GM12801 (cell line): Measurements from ENCODE around the gene USP16.

ENCODE experiments used
- CTCF ChIP-seq: IDR thresholded peaks from one replicate; pipeline ENCODE4 v1.5.1; 2011; ENCODE audit warnings: control low read depth; ENCODE audit not compliant: insufficient read length; ENCODE audit errors: extremely low read depth

USP16 gene

GRCh38 chr21:29024474-29025327 is at the start of gene USP16:
TSS of gene USP16 (plus strand) at chr21:29024668. CDS start at chr21:29027914, 3,246 bp downstream.
- TF ChIP-seq CTCF = no peak

GRCh38 chr21:28975397-28975796 is 49.1 kb upstream of the USP16 start:
- TF ChIP-seq CTCF = no peak

GRCh38 chr21:28979092-28979491 is 45.4 kb upstream of the USP16 start:
- TF ChIP-seq CTCF = no peak

GRCh38 chr21:28982637-28983036 is 41.8 kb upstream of the USP16 start:
- TF ChIP-seq CTCF = no peak

GRCh38 chr21:28986677-28987076 is 37.8 kb upstream of the USP16 start:
- no peak for TF ChIP-seq CTCF

- TF ChIP-seq CTCF = no peak
Measured at GRCh38 chr21:28991861-28992525, 32.5 kb upstream of the USP16 start.

- no peak for TF ChIP-seq CTCF
Measured at GRCh38 chr21:28992526-28993292, 31.8 kb upstream of the USP16 start, which contains the start of gene LTN1. TSS of gene LTN1 (minus strand) at chr21:28992877. CDS start at chr21:28992805, 72 bp downstream.
